ENCODE data around the gene TXNDC2. TPM values are rescaled to one million over a fixed set of nuclear protein-coding genes. Genes with fewer than 3 reads are reported as not detected.

TXNDC2 gene
- polyA plus RNA-seq, 3 donors, result 0.10 to 0.36 TPM; not detected in 1

DNA sequence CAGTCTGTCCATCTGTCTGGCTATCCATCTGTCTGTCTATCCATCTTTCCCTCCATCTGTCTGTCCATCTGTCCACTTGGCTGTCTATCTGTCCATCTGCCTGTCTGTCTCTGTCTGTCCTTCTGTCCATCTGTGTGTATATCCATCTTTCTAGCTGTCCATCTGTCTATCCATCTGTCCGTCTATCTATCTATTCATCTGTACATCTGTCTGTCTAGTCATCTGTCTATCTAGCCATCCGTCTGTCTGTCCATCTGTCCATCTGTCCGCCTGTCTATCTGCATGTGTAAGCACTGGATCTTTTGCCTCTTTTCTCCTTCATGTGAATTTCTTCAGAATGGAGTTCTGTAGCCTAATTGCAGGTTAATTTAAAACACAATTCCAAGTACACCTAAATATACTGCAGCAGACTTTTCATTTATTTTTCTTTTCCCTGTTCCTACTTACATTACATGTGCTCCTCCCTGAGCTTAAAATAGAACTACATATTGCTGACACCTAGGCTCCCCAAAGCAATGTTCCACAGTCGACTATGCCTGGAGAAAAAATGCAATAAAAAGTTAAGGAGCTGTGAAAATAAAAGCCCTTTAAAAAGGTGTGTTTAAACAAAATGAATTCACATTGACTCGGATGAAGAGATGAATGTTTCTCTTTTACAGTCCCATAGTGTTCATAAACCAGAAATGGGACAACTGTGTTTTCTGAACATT lies 37.4 kb upstream of the TXNDC2 start:
- H3K36me3 ChIP-seq (replicated peaks in 1 of 2; ENCODE audit: control insufficient read depth in 1 of 2, insufficient read depth in 2 of 2, low read length in 2 of 2), result peaks cover 22 to 52% of the 10 kb centered on the region in 2 donors
- H3K4me3 ChIP-seq (replicated peaks in 1 of 3; ENCODE audit: low read depth in 2 of 3, low read length in 3 of 3), result no peak overlapping the region
- H4K20me1 ChIP-seq (ENCODE audit: insufficient read depth, low read length), result peaks cover 5% of the 10 kb centered on the region
- Mint-ChIP-seq H3K27me3 (ENCODE audit: low read depth in 3 of 3) (peaks cover 0 to 3% (median 0%) of the 10 kb centered on the region in 3 donors), H3K36me3 (peaks cover 54% of the 10 kb centered on the region in 2 donors), H3K9me3 (peaks cover 0 to 4% (median 0%) of the 10 kb centered on the region in 7 donors), H3K27ac (peak overlapping the region; percentile 1 to 98 (median 97)), H3K4me3 (no peak overlapping the region), H3K4me1 (peaks cover 55% of the 10 kb centered on the region)
- no peaks in the 10 kb centered on the region for H3K27me3 ChIP-seq (ENCODE audit: control insufficient read depth in 2 of 2, insufficient read depth in 2 of 2, low read length in 2 of 2)
- no peak for DNase-seq
- H3K27ac ChIP-seq (ENCODE audit: low read depth in 1 of 2, low read length in 2 of 2), result peak overlapping the region in 1 of 2 donors; percentile 88
- no peak overlapping the region for H2AFZ ChIP-seq (ENCODE audit: insufficient read depth, low read depth, low read length, poor library complexity, severe bottlenecking)
- H3K79me2 ChIP-seq (ENCODE audit: insufficient read depth, low read length), result peaks cover 26% of the 10 kb centered on the region
- H3K4me2 ChIP-seq (replicated peaks; ENCODE audit: extremely low read depth, low read length, poor library complexity, severe bottlenecking), result no peak overlapping the region
- intact Hi-C loops (cut with micrococcal nuclease), result loop anchor here in 1 of 2 donors (2.0 kb wide), 1 partner anchor 20 kb away; no protein-coding TSS in a partner anchor
- peak overlapping the region; percentile 43 for H3K9ac ChIP-seq (ENCODE audit: insufficient read depth, low read length, poor library complexity, severe bottlenecking)
- H3K4me1 ChIP-seq (ENCODE audit: control insufficient read depth in 1 of 2, insufficient read depth in 2 of 2, low read length in 2 of 2), result peaks cover 39 to 45% of the 10 kb centered on the region in 2 donors
- 100% methylated on average over 3 of the region's 5 CpGs for WGBS (ENCODE audit: insufficient coverage)
- no peaks in the 10 kb centered on the region for H3K9me3 ChIP-seq (replicated peaks in 1 of 2; ENCODE audit: control insufficient read depth in 1 of 2, insufficient read depth in 1 of 2, low read length in 2 of 2)
- TF ChIP-seq, protein P1, sequence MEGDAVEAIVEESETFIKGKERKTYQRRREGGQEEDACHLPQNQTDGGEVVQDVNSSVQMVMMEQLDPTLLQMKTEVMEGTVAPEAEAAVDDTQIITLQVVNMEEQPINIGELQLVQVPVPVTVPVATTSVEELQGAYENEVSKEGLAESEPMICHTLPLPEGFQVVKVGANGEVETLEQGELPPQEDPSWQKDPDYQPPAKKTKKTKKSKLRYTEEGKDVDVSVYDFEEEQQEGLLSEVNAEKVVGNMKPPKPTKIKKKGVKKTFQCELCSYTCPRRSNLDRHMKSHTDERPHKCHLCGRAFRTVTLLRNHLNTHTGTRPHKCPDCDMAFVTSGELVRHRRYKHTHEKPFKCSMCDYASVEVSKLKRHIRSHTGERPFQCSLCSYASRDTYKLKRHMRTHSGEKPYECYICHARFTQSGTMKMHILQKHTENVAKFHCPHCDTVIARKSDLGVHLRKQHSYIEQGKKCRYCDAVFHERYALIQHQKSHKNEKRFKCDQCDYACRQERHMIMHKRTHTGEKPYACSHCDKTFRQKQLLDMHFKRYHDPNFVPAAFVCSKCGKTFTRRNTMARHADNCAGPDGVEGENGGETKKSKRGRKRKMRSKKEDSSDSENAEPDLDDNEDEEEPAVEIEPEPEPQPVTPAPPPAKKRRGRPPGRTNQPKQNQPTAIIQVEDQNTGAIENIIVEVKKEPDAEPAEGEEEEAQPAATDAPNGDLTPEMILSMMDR (IDR thresholded peaks at IDR 0.05), result no peak

DNA sequence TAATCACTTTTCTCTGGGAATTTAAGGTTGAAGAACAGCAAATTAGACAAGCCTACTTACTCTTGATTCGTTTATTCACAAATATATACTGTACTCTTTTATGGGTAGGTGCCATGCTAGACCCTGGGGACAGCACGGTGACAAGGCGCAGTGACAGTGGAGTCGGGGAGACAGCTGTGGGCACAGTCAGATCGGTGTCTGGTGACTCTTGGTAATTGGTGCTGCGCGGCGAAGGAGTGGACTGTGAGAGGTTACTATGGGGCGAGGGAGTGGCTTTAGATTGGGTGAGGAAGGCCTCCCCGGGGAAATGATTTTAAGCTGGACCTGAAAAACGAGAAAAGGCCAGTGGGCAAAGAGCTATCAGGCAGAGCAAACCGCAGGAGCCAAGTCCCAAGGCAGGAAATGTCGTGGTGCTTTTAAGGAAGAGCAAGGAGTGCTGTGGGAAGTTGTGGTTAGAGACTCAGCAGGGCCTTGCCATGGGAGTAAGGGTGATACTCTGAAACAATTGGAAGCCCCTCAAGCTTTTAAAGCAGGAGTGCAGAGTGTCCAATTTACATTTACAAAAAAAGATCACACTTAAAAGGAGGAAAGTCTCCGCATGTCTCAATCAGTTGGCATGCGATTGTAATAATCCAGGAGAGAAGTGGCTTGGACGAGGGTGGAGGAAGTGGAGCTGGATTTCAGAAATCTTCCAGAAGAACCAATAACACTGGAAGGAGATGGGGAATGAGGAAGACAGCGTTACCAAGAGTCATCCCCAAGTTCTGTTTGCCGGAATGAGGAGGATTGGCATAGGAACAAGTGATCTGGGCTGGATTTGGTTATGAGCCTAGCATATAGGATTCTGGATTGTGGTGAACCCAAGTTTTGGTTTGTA lies 36.1 kb upstream of the TXNDC2 start:
- TF ChIP-seq, protein P1 (IDR thresholded peaks at IDR 0.05), result no peak
- H3K27me3 ChIP-seq (ENCODE audit: control insufficient read depth in 2 of 2, insufficient read depth in 2 of 2, low read length in 2 of 2), result no peaks in the 10 kb centered on the region
- no peaks in the 10 kb centered on the region for H3K9me3 ChIP-seq (replicated peaks in 1 of 2; ENCODE audit: control insufficient read depth in 1 of 2, insufficient read depth in 1 of 2, low read length in 2 of 2)
- Mint-ChIP-seq H3K4me1 (peaks cover 61% of the 10 kb centered on the region), H3K4me3 (peak overlapping the region; percentile 68 to 81), H3K36me3 (peaks cover 49 to 52% of the 10 kb centered on the region in 2 donors), H3K9me3 (peaks cover 0 to 4% (median 0%) of the 10 kb centered on the region in 7 donors), H3K27ac (peak overlapping the region; percentile 94 to 98 (median 97)), H3K27me3 (ENCODE audit: low read depth in 3 of 3) (peaks cover 0 to 5% (median 0%) of the 10 kb centered on the region in 3 donors)
- peak; percentile 83 to 86 (median 85) for DNase-seq
- peak overlapping the region; percentile 41 for H3K4me2 ChIP-seq (replicated peaks; ENCODE audit: extremely low read depth, low read length, poor library complexity, severe bottlenecking)
- peaks cover 39 to 45% of the 10 kb centered on the region in 2 donors for H3K4me1 ChIP-seq (ENCODE audit: control insufficient read depth in 1 of 2, insufficient read depth in 2 of 2, low read length in 2 of 2)
- peak overlapping the region; percentile 80 to 88 for H3K27ac ChIP-seq (ENCODE audit: low read depth in 1 of 2, low read length in 2 of 2)
- peaks cover 22 to 45% of the 10 kb centered on the region in 2 donors for H3K36me3 ChIP-seq (replicated peaks in 1 of 2; ENCODE audit: control insufficient read depth in 1 of 2, insufficient read depth in 2 of 2, low read length in 2 of 2)
- peaks cover 35% of the 10 kb centered on the region for H3K79me2 ChIP-seq (ENCODE audit: insufficient read depth, low read length)
- H4K20me1 ChIP-seq (ENCODE audit: insufficient read depth, low read length), result peaks cover 5% of the 10 kb centered on the region
- WGBS (ENCODE audit: insufficient coverage), result 0% methylated on average over 9 of the region's 18 CpGs
- intact Hi-C loops (cut with micrococcal nuclease), result loop anchor here (2.0 to 10.0 kb wide), 3 partner anchors 21 to 63 kb away; partner anchors contain the start of gene VAPA (in 1 of the 2)
- peak overlapping the region in 1 of 3 experiments; percentile 29 for H3K4me3 ChIP-seq (replicated peaks in 1 of 3; ENCODE audit: low read depth in 2 of 3, low read length in 3 of 3)
- H3K9ac ChIP-seq (ENCODE audit: insufficient read depth, low read length, poor library complexity, severe bottlenecking), result peak overlapping the region; percentile 43
- peak overlapping the region; percentile 9 for H2AFZ ChIP-seq (ENCODE audit: insufficient read depth, low read depth, low read length, poor library complexity, severe bottlenecking)
